Mesendoderm (in vitro differentiated cells): ENCODE data around the gene DDX17.
A peak's percentile ranks its signal among the peaks of the same experiment; 100 is the strongest.

Experiments used
- DNase-seq: peaks from one replicate; pipeline ENCODE4 v3.0.0; 2013
- H2AK5ac ChIP-seq: 2 replicates; pipeline ENCODE4 v1.6.1; 2013; ENCODE audit warnings: low read length, inconsistent platforms
- H2BK120ac ChIP-seq: 2 replicates; pipeline ENCODE4 v1.6.1; 2013; ENCODE audit warnings: low read depth, mild to moderate bottlenecking, low read length, moderate library complexity, mixed read lengths
- H2BK15ac ChIP-seq: replicated peaks from 2 replicates; pipeline ENCODE4 v1.6.1; 2013; ENCODE audit warnings: low read depth, mild to moderate bottlenecking, moderate library complexity
- H2BK5ac ChIP-seq: 2 replicates; pipeline ENCODE4 v1.6.1; 2013; ENCODE audit warnings: low read length, inconsistent platforms
- H3K18ac ChIP-seq: 2 replicates; pipeline ENCODE4 v1.6.1; 2013; ENCODE audit warnings: mild to moderate bottlenecking, low read length, mixed read lengths
- H3K23ac ChIP-seq: one replicate; pipeline ENCODE4 v1.6.1; 2013; ENCODE audit warnings: low read length
- H3K27ac ChIP-seq: 2 replicates; pipeline ENCODE4 v1.5.1; 2013; ENCODE audit warnings: low read depth, mild to moderate bottlenecking, inconsistent platforms, low read length, moderate library complexity
- H3K27me3 ChIP-seq: 2 replicates; pipeline ENCODE4 v1.6.1; 2013; ENCODE audit warnings: low read length, control low read depth, mild to moderate bottlenecking, inconsistent platforms; ENCODE audit not compliant: insufficient read depth, poor library complexity
- H3K36me3 ChIP-seq: 2 replicates; pipeline ENCODE4 v1.6.1; 2013; ENCODE audit warnings: low read length, inconsistent platforms; ENCODE audit not compliant: control insufficient read depth, insufficient read depth
- H3K4ac ChIP-seq: one replicate; pipeline ENCODE4 v1.6.1; 2013; ENCODE audit warnings: low read depth, mild to moderate bottlenecking, low read length, moderate library complexity
- H3K4me1 ChIP-seq: 2 replicates; pipeline ENCODE4 v1.6.1; 2013; ENCODE audit warnings: low read depth, low read length, inconsistent platforms; ENCODE audit not compliant: control insufficient read depth
- H3K4me2 ChIP-seq: 2 replicates; pipeline ENCODE4 v1.6.1; 2013; ENCODE audit warnings: low read length
- H3K4me3 ChIP-seq: 2 replicates; pipeline ENCODE4 v1.5.1; 2013; ENCODE audit warnings: mild to moderate bottlenecking, low read length
- H3K56ac ChIP-seq: one replicate; pipeline ENCODE4 v1.6.1; 2013; ENCODE audit warnings: low read length
- H3K79me1 ChIP-seq: 2 replicates; pipeline ENCODE4 v1.6.1; 2013; ENCODE audit warnings: low read length, inconsistent platforms
- H3K79me2 ChIP-seq: 2 replicates; pipeline ENCODE4 v1.6.1; 2013; ENCODE audit warnings: mild to moderate bottlenecking, low read length; ENCODE audit not compliant: control insufficient read depth, insufficient read depth
- H3K9ac ChIP-seq: 2 replicates; pipeline ENCODE4 v1.6.1; 2013; ENCODE audit warnings: low read length, inconsistent platforms
- H4K5ac ChIP-seq: one replicate; pipeline ENCODE4 v1.6.1; 2013; ENCODE audit warnings: low read length
- H4K8ac ChIP-seq: one replicate; pipeline ENCODE4 v1.6.1; 2013; ENCODE audit warnings: low read depth, mild to moderate bottlenecking, control low read depth, low read length, moderate library complexity
- WGBS: extraction: QIAGEN DNeasy Blood & Tissue Kit; methylation state at CpG from one replicate; pipeline ENCODE4 v1.1.7; 2013; ENCODE audit warnings: low lambda C conversion rate, missing lambda C conversion rate; ENCODE audit not compliant: insufficient coverage; ENCODE audit errors: extremely low coverage; 5-methylcytosine and 5-hydroxymethylcytosine counted together

The DDX17 gene

DNA sequence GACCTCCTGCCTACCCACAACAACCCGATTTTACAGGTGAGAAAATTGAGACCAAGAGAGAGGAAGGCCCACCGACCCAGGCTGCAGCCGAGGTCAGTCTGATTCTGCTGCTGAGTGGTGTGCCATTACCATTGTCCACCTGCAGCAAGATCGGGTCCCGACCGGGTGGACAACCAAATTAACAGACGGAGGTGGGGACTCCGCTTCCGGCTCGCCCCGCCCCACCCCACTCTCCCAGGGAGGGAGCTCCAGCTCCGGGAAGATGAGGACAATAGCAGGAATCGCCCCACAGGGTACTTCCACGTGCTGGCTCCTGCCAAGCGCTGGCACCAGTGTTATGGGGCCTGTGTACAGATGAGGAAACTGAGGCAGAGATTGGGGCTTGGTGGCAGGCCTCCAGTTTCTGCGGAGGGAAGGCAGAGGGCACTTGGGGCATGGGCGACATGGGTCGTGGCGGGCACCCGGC, 38.6 kb downstream of the DDX17 start:
- WGBS, result no CpG with 5 or more reads among the region's 20 CpGs
- no peak overlapping the region for H2AK5ac ChIP-seq
- no peak overlapping the region for H3K27ac ChIP-seq
- H4K8ac ChIP-seq, result no peak overlapping the region
- H3K79me2 ChIP-seq, result no peaks in the 10 kb centered on the region
- H3K9ac ChIP-seq, result peak overlapping the region; percentile 94
- H2BK15ac ChIP-seq, result no peak overlapping the region
- no peak overlapping the region for H2BK5ac ChIP-seq
- peak overlapping the region; percentile 96 for H3K4me2 ChIP-seq
- no peak overlapping the region for H3K23ac ChIP-seq
- no peak overlapping the region for H3K4me3 ChIP-seq
- peak overlapping the region; percentile 3 for H3K18ac ChIP-seq
- H3K27me3 ChIP-seq, result no peaks in the 10 kb centered on the region
- H2BK120ac ChIP-seq, result no peak overlapping the region
- no peak for DNase-seq
- no peaks in the 10 kb centered on the region for H3K79me1 ChIP-seq
- peak overlapping the region; percentile 98 for H3K56ac ChIP-seq
- no peaks in the 10 kb centered on the region for H3K4me1 ChIP-seq
- peak overlapping the region; percentile 29 for H3K4ac ChIP-seq
- H3K36me3 ChIP-seq, result no peaks in the 10 kb centered on the region
- H4K5ac ChIP-seq, result no peak overlapping the region

DNA sequence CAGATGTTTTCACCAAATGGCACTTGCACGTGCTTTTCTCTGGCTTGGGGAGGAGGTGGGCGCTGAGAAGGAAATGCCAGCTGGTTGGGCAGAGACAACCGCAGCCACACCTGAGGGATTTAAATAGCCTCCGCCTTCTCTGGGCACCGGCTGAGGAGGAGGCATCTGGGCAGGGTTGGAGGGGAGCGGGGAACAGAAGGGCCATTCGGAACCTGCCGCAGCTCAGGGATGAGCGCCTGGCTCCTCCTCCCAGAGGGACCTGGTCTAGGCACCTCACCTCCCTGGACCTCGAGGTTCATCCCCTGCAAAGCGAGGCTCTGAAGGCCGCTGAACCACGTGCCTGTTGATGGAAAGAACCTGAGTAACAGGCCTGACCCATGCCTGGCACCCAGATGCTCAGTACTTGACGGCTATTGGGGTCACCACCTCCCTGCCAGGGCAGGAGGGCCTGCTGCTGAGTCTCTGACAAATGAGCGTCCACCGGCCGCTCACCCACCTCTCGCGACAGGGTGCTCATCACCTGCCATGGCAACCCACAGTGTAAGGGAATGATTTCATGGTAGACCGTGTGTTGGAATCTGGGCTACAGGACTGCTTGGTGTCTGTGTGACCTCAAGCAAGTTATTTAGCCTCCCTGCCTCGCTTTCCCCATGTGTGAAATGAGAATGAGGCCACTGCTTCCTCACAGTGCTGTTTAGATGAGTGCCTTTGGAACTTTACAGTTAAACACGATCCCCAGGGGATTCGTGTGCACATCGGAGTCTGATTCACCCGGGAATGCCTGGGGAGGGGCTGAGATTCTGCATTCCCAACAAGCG, 40.2 kb downstream of the DDX17 start:
- Histone ChIP-seq H3K4me3 (no peak overlapping the region), H3K79me1 (no peaks in the 10 kb centered on the region), H3K23ac (no peak overlapping the region), H4K5ac (no peak overlapping the region), H4K8ac (no peak overlapping the region), H3K27me3 (peaks cover 2% of the 10 kb centered on the region), H2BK5ac (no peak overlapping the region), H2AK5ac (no peak overlapping the region), H2BK120ac (no peak overlapping the region), H3K4me1 (no peaks in the 10 kb centered on the region), H3K56ac (no peak overlapping the region), H3K18ac (no peak overlapping the region), H3K36me3 (no peaks in the 10 kb centered on the region), H2BK15ac (no peak overlapping the region), H3K9ac (no peak overlapping the region), H3K27ac (no peak overlapping the region), H3K4me2 (no peak overlapping the region), H3K79me2 (no peaks in the 10 kb centered on the region), H3K4ac (no peak overlapping the region)
- WGBS, result no CpG with 5 or more reads among the region's 26 CpGs
- no peak for DNase-seq

DNA sequence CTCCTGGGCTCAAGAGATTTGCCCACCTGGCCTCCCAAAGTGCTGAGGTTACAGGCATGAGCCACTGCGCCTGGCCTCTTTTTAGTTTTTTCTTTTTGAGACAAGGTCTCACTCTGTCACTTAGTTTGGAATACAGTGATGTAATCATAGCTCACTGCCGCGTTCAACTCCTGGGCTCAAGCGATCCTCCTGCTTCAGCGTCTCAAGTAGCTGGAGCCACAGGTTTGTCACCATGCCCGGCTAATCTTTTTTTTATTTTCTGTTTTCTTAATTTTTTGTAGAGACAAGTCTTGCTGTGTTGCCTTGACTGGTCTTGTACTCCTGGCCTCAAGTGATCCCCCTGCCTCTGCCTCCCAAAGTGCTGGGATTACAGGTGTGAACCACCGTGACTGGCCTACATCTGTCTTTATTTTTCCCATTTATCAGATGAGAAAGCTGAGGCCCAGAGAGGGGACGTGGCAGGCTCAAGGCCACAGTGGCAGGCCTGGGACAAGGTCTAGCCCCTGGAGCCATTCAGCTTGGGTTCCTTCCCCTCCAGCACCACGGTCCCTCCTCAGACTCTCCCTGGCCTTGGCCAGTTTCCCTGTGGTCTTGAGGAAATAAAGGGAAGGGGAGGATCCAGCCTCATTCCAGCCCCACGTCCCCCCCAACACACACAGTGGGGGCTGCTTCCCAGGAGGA, 41.0 kb downstream of the DDX17 start:
- no peak for DNase-seq
- H3K9ac ChIP-seq, result no peak overlapping the region
- peaks cover 2% of the 10 kb centered on the region for H3K27me3 ChIP-seq
- H3K4ac ChIP-seq, result no peak overlapping the region
- no peak overlapping the region for H4K8ac ChIP-seq
- H4K5ac ChIP-seq, result no peak overlapping the region
- H2BK120ac ChIP-seq, result no peak overlapping the region
- H3K56ac ChIP-seq, result no peak overlapping the region
- H2AK5ac ChIP-seq, result no peak overlapping the region
- no peaks in the 10 kb centered on the region for H3K79me2 ChIP-seq
- H3K4me3 ChIP-seq, result no peak overlapping the region
- H3K4me1 ChIP-seq, result no peaks in the 10 kb centered on the region
- no peak overlapping the region for H3K27ac ChIP-seq
- H3K23ac ChIP-seq, result no peak overlapping the region
- H3K36me3 ChIP-seq, result no peaks in the 10 kb centered on the region
- no CpG with 5 or more reads among the region's 10 CpGs for WGBS
- no peak overlapping the region for H2BK5ac ChIP-seq
- no peak overlapping the region for H3K18ac ChIP-seq
- H3K79me1 ChIP-seq, result no peaks in the 10 kb centered on the region
- no peak overlapping the region for H2BK15ac ChIP-seq
- H3K4me2 ChIP-seq, result no peak overlapping the region

DNA sequence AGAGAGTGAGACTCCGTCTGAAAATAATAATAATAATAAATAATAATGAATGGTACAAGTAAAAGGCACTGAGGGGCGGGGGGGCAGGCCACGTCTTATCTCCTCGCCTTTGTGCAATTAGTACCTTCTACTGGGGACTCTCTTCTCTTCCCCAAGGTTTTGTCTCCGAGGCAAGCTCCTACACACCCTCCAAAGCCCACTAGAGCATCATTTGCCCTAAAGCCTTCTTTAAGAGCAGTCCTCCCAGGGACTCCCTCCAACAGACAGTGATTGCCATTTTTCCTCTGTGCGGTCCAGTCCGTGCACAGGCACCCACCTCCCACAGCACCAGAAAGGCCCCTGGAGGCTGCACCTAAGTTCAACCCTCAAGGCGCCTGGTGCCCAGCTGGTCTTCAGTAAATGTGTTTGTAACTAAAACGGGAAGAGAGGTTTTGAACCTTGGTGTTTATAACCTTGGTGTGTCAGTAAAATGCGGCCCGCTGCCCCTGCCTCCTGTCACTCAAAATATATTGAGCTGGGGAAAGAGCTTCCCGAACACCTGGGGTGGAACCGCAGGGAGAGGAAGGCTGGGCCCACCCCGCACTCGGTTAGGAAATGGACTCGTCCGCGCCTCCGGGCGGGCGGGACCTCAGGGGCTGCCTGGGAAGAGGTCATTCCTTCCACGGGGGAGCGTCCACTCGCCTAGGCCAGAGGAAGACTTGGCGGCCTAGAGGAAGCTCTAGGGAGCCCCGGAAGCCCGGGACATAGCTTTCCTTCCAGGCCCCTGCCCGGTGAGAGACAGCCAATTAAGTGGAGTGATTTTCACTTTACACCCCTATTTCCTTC, 42.9 kb downstream of the DDX17 start:
- H3K4ac ChIP-seq, result no peak overlapping the region
- H2BK15ac ChIP-seq, result no peak overlapping the region
- no peak overlapping the region for H3K4me3 ChIP-seq
- peak; percentile 81 for DNase-seq
- WGBS, result no CpG with 5 or more reads among the region's 28 CpGs
- H3K36me3 ChIP-seq, result no peaks in the 10 kb centered on the region
- no peak overlapping the region for H3K4me2 ChIP-seq
- H3K18ac ChIP-seq, result no peak overlapping the region
- H3K56ac ChIP-seq, result no peak overlapping the region
- no peak overlapping the region for H3K9ac ChIP-seq
- H3K79me2 ChIP-seq, result no peaks in the 10 kb centered on the region
- H2AK5ac ChIP-seq, result no peak overlapping the region
- H3K23ac ChIP-seq, result no peak overlapping the region
- H3K4me1 ChIP-seq, result no peaks in the 10 kb centered on the region
- peaks cover 2% of the 10 kb centered on the region for H3K27me3 ChIP-seq
- no peak overlapping the region for H2BK5ac ChIP-seq
- H3K27ac ChIP-seq, result no peak overlapping the region
- no peak overlapping the region for H2BK120ac ChIP-seq
- H4K5ac ChIP-seq, result no peak overlapping the region
- H4K8ac ChIP-seq, result no peak overlapping the region
- no peaks in the 10 kb centered on the region for H3K79me1 ChIP-seq

DNA sequence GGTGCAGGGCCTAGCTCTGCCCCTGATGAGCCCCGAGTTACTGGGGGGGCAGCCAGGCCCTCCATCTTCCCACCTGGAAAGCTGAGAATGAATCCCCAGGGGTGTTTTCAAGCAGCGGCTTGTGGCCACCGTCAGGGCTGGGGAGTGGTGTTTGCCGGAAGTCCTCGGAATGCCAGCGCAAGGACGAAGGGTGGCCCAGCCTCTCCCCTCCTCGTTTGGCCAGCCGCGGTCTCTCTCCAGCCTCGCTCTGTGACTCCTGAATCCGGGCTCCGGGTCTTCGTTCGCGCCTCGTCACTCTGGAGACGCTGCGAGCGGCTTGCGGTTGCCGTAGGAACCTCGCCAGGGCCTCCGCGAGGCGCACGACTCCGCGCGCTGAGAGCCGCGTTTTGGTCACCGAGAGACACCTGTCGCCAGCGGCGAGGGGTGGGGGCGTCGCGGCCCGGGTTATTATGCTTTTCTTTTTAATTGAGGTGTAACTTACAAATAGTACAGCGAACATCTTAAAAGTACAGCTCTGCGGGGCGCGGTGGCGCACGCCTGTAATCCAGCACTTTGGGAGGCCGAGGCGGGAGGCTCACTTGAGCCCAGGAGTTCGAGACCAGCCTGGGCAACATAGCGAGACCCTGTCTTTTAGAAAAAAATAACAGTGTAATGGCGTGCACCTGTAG, 44.6 kb downstream of the DDX17 start:
- Histone ChIP-seq H2BK120ac (no peak overlapping the region), H2BK5ac (no peak overlapping the region), H3K79me1 (no peaks in the 10 kb centered on the region), H3K4ac (no peak overlapping the region), H2AK5ac (no peak overlapping the region), H3K56ac (peak overlapping the region; percentile 26), H3K36me3 (no peaks in the 10 kb centered on the region), H3K27me3 (peaks cover 2% of the 10 kb centered on the region), H2BK15ac (no peak overlapping the region), H3K23ac (no peak overlapping the region), H3K4me3 (no peak overlapping the region), H3K9ac (no peak overlapping the region), H4K5ac (no peak overlapping the region), H3K4me1 (no peaks in the 10 kb centered on the region), H3K18ac (no peak overlapping the region), H3K79me2 (no peaks in the 10 kb centered on the region), H3K4me2 (peak overlapping the region; percentile 8), H3K27ac (no peak overlapping the region), H4K8ac (no peak overlapping the region)
- peak; percentile 97 for DNase-seq
- WGBS, result no CpG with 5 or more reads among the region's 51 CpGs
